Measurements from ENCODE around the gene SLC2A5.
"Not testable (repeated sequence)": the region's sequence is repeated elsewhere in the genome, so short reads cannot be mapped to it uniquely, and the experiment has no call there.

Gene SLC2A5

GRCh38 chr1:9018333-9018732 is 51.1 kb downstream of the SLC2A5 start:
- no peak for DNase-seq (ENCODE audit: low read depth, low spot score)
- no peak overlapping the region for H3K4me3 ChIP-seq (ENCODE audit: low read length)

GRCh38 chr1:9016455-9016854 is 53.0 kb downstream of the SLC2A5 start:
- DNase-seq (ENCODE audit: low read depth, low spot score) = no peak
- no peak overlapping the region for H3K4me3 ChIP-seq (ENCODE audit: low read length)

GRCh38 chr1:9014475-9015375 is 54.7 kb downstream of the SLC2A5 start:
- no peak overlapping the region for H3K4me3 ChIP-seq (ENCODE audit: low read length)
- no peak for DNase-seq (ENCODE audit: low read depth, low spot score)

- no peak for DNase-seq (ENCODE audit: low read depth, low spot score)
- no peak overlapping the region for H3K4me3 ChIP-seq (ENCODE audit: low read length)
These were observed 55.6 kb downstream of the SLC2A5 start for GRCh38 chr1:9013819-9014218.

GRCh38 chr1:9010781-9011323 is 58.6 kb downstream of the SLC2A5 start:
- H3K4me3 ChIP-seq (ENCODE audit: low read length) = no peak overlapping the region
- no peak for DNase-seq (ENCODE audit: low read depth, low spot score)

GRCh38 chr1:9009438-9010370 is 59.7 kb downstream of the SLC2A5 start:
- no peak overlapping the region for H3K4me3 ChIP-seq (ENCODE audit: low read length)
- peak; percentile 14 for DNase-seq (ENCODE audit: low read depth, low spot score)

GRCh38 chr1:9008236-9008635 is 61.2 kb downstream of the SLC2A5 start:
- DNase-seq (ENCODE audit: low read depth, low spot score) = no peak
- H3K4me3 ChIP-seq (ENCODE audit: low read length) = no peak overlapping the region

GRCh38 chr1:9006956-9007615 is 62.3 kb downstream of the SLC2A5 start:
- H3K4me3 ChIP-seq (ENCODE audit: low read length) = no peak overlapping the region
- no peak for DNase-seq (ENCODE audit: low read depth, low spot score)

GRCh38 chr1:9005395-9005708 is 64.1 kb downstream of the SLC2A5 start:
- no peak for DNase-seq (ENCODE audit: low read depth, low spot score)
- no peak overlapping the region for H3K4me3 ChIP-seq (ENCODE audit: low read length)

- DNase-seq (ENCODE audit: low read depth, low spot score) = peak; percentile 55
- no peak overlapping the region for H3K4me3 ChIP-seq (ENCODE audit: low read length)
These were observed 64.6 kb downstream of the SLC2A5 start for GRCh38 chr1:9004700-9005394.

- H3K4me3 ChIP-seq (ENCODE audit: low read length) = no peak overlapping the region
- no peak for DNase-seq (ENCODE audit: low read depth, low spot score)
These were observed 65.3 kb downstream of the SLC2A5 start for GRCh38 chr1:9004031-9004699.

- DNase-seq (ENCODE audit: low read depth, low spot score); H3K4me3 ChIP-seq (ENCODE audit: low read length): not testable (repeated sequence)
These were observed 67.2 kb downstream of the SLC2A5 start for GRCh38 chr1:9002215-9002560.

GRCh38 chr1:9001534-9002214 is 67.8 kb downstream of the SLC2A5 start:
- not testable (repeated sequence) for H3K4me3 ChIP-seq (ENCODE audit: low read length); DNase-seq (ENCODE audit: low read depth, low spot score)

- DNase-seq (ENCODE audit: low read depth, low spot score) = not testable (repeated sequence)
These were observed 75.3 kb downstream of the SLC2A5 start for GRCh38 chr1:8993962-8994675.

GRCh38 chr1:8992936-8993687 is 76.3 kb downstream of the SLC2A5 start:
- no peak for DNase-seq (ENCODE audit: low read depth, low spot score)
- H3K4me3 ChIP-seq (ENCODE audit: low read length) = no peak overlapping the region

More at GRCh38 chr1:8993962-8994675, 75.3 kb downstream of the SLC2A5 start:
- H3K4me3 ChIP-seq (ENCODE audit: low read length) = not testable (repeated sequence)

- DNase-seq (ENCODE audit: low read depth, low spot score) = no peak
These were observed 79.6 kb downstream of the SLC2A5 start for GRCh38 chr1:8989821-8990220.

More at GRCh38 chr1:8989821-8990220, 79.6 kb downstream of the SLC2A5 start:
- H3K4me3 ChIP-seq (ENCODE audit: low read length) = no peak overlapping the region
